ENCODE results near the gene MED13.

DNA sequence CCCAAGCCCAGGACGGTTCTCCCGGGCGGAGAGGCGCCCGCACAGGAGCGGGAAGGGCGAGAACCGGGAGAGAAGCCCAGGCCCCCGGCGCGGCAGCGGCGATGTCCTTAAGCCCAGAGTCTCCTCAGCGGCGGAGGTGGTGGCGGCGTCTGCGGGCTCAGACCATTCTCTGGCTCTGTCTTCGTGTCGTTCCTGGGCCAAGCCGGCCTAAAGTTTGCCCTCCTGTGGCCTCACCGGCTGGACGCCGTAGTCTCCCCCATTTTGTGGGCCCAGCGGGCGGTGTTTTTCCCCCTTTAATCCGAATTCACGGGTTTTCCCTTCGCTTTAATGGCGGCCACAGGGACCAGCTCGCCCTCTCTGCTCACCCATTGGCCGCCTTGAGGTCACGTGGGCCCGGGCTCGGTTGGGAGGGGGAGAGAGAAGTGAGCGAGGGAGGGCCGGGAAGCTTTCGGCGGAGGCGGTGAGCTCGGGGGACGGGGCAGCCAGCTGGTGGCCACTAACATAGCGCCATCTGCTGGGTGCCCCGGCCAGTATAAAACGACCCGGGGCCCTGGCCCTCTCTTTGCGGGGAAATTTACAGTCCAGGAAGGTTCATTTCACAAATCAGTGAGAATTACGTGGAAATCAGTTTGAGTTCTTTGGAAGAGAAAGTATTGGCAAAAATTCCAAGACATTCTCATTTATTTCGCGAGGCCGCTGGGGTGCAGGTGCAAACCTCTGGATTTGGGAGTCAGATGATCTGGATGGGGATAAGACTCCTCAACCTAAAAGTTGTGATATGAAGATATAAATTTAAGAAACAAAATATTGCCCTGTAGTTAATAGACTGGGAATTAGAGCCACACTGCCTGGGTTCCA, 762 bp upstream of the MED13 start:
- no peak for TF ChIP-seq EZH2phosphoT487 (IDR thresholded peaks at IDR 0.05; ENCODE audit: borderline replicate concordance)
- TF ChIP-seq, protein P1, sequence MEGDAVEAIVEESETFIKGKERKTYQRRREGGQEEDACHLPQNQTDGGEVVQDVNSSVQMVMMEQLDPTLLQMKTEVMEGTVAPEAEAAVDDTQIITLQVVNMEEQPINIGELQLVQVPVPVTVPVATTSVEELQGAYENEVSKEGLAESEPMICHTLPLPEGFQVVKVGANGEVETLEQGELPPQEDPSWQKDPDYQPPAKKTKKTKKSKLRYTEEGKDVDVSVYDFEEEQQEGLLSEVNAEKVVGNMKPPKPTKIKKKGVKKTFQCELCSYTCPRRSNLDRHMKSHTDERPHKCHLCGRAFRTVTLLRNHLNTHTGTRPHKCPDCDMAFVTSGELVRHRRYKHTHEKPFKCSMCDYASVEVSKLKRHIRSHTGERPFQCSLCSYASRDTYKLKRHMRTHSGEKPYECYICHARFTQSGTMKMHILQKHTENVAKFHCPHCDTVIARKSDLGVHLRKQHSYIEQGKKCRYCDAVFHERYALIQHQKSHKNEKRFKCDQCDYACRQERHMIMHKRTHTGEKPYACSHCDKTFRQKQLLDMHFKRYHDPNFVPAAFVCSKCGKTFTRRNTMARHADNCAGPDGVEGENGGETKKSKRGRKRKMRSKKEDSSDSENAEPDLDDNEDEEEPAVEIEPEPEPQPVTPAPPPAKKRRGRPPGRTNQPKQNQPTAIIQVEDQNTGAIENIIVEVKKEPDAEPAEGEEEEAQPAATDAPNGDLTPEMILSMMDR (IDR thresholded peaks at IDR 0.05 in 2 of 3, conservative IDR thresholded peaks at IDR 0.05 in 1 of 3; ENCODE audit: borderline replicate concordance in 1 of 3, insufficient read depth in 1 of 3, low read depth in 2 of 3, low read length in 2 of 3): peak; percentile 84 to 99 (median 98)
- peak; percentile 59 for TF ChIP-seq CBX3 (IDR thresholded peaks at IDR 0.05; ENCODE audit: low read depth)
- TF ChIP-seq, protein P2, sequence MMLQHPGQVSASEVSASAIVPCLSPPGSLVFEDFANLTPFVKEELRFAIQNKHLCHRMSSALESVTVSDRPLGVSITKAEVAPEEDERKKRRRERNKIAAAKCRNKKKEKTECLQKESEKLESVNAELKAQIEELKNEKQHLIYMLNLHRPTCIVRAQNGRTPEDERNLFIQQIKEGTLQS (IDR thresholded peaks at IDR 0.05): no peak
- TF ChIP-seq, protein P3, sequence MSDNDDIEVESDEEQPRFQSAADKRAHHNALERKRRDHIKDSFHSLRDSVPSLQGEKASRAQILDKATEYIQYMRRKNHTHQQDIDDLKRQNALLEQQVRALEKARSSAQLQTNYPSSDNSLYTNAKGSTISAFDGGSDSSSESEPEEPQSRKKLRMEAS (IDR thresholded peaks at IDR 0.05): peak; percentile 88
- no peak for TF ChIP-seq ELF1 (IDR thresholded peaks at IDR 0.05; ENCODE audit: borderline replicate concordance, low read depth)

All from HCT116 (cell line).